ENCODE results near the gene PCBP3.
"Not testable (repeated sequence)": the region's sequence is repeated elsewhere in the genome, so short reads cannot be mapped to it uniquely, and the experiment has no call there.

The PCBP3 gene

GRCh38 chr21:45617021-45617921 lies 26.3 kb upstream of the PCBP3 start:
- no peak overlapping the region for H3K9ac ChIP-seq (ENCODE audit: low read depth, low read length)
- H3K4me2 ChIP-seq (ENCODE audit: low read length), result no peak overlapping the region
- H3K36me3 ChIP-seq (ENCODE audit: insufficient read depth, low read length), result no peaks in the 10 kb centered on the region
- H3K9me3 ChIP-seq (replicated peaks; ENCODE audit: low read length), result no peaks in the 10 kb centered on the region
- H3K4me1 ChIP-seq (ENCODE audit: control insufficient read depth, insufficient read depth, low read length), result peaks cover 23% of the 10 kb centered on the region
- peaks cover 75% of the 10 kb centered on the region for H3K27me3 ChIP-seq (ENCODE audit: control insufficient read depth, insufficient read depth, low read length)
- no peak overlapping the region for H3K4me3 ChIP-seq (ENCODE audit: low read length)

GRCh38 chr21:45618287-45618686 lies 25.2 kb upstream of the PCBP3 start:
- Histone ChIP-seq H3K4me3 (ENCODE audit: low read length) (no peak overlapping the region), H3K4me1 (ENCODE audit: control insufficient read depth, insufficient read depth, low read length) (peaks cover 19% of the 10 kb centered on the region), H3K27me3 (ENCODE audit: control insufficient read depth, insufficient read depth, low read length) (peaks cover 82% of the 10 kb centered on the region), H3K9me3 (replicated peaks; ENCODE audit: low read length) (no peaks in the 10 kb centered on the region), H3K4me2 (ENCODE audit: low read length) (peak overlapping the region; percentile 50), H3K36me3 (ENCODE audit: insufficient read depth, low read length) (no peaks in the 10 kb centered on the region), H3K9ac (ENCODE audit: low read depth, low read length) (no peak overlapping the region)

- Histone ChIP-seq H3K9me3 (replicated peaks; ENCODE audit: low read length) (no peaks in the 10 kb centered on the region), H3K4me3 (ENCODE audit: low read length) (no peak overlapping the region), H3K4me1 (ENCODE audit: control insufficient read depth, insufficient read depth, low read length) (peaks cover 19% of the 10 kb centered on the region), H3K36me3 (ENCODE audit: insufficient read depth, low read length) (no peaks in the 10 kb centered on the region), H3K27me3 (ENCODE audit: control insufficient read depth, insufficient read depth, low read length) (peaks cover 82% of the 10 kb centered on the region), H3K4me2 (ENCODE audit: low read length) (peak overlapping the region; percentile 50), H3K9ac (ENCODE audit: low read depth, low read length) (no peak overlapping the region)
These were observed 24.6 kb upstream of the PCBP3 start for GRCh38 chr21:45618846-45619485.

GRCh38 chr21:45620201-45620923 lies 23.2 kb upstream of the PCBP3 start:
- Histone ChIP-seq H3K9me3 (replicated peaks; ENCODE audit: low read length) (no peaks in the 10 kb centered on the region), H3K9ac (ENCODE audit: low read depth, low read length) (no peak overlapping the region), H3K4me1 (ENCODE audit: control insufficient read depth, insufficient read depth, low read length) (peaks cover 16% of the 10 kb centered on the region), H3K4me2 (ENCODE audit: low read length) (no peak overlapping the region), H3K36me3 (ENCODE audit: insufficient read depth, low read length) (no peaks in the 10 kb centered on the region), H3K27me3 (ENCODE audit: control insufficient read depth, insufficient read depth, low read length) (peaks cover 85% of the 10 kb centered on the region), H3K4me3 (ENCODE audit: low read length) (no peak overlapping the region)

GRCh38 chr21:45621435-45622331 lies 21.8 kb upstream of the PCBP3 start:
- peaks cover 15% of the 10 kb centered on the region for H3K4me1 ChIP-seq (ENCODE audit: control insufficient read depth, insufficient read depth, low read length)
- H3K36me3 ChIP-seq (ENCODE audit: insufficient read depth, low read length); H3K9me3 ChIP-seq (replicated peaks; ENCODE audit: low read length); H3K9ac ChIP-seq (ENCODE audit: low read depth, low read length); H3K4me2 ChIP-seq (ENCODE audit: low read length); H3K4me3 ChIP-seq (ENCODE audit: low read length): not testable (repeated sequence)
- peaks cover 75% of the 10 kb centered on the region for H3K27me3 ChIP-seq (ENCODE audit: control insufficient read depth, insufficient read depth, low read length)

GRCh38 chr21:45622416-45623097 lies 21.0 kb upstream of the PCBP3 start:
- Histone ChIP-seq H3K4me1 (ENCODE audit: control insufficient read depth, insufficient read depth, low read length) (peaks cover 15% of the 10 kb centered on the region), H3K9ac (ENCODE audit: low read depth, low read length) (no peak overlapping the region), H3K4me3 (ENCODE audit: low read length) (no peak overlapping the region), H3K4me2 (ENCODE audit: low read length) (no peak overlapping the region), H3K36me3 (ENCODE audit: insufficient read depth, low read length) (no peaks in the 10 kb centered on the region), H3K9me3 (replicated peaks; ENCODE audit: low read length) (no peaks in the 10 kb centered on the region), H3K27me3 (ENCODE audit: control insufficient read depth, insufficient read depth, low read length) (peaks cover 66% of the 10 kb centered on the region)

GRCh38 chr21:45623436-45623835 lies 20.1 kb upstream of the PCBP3 start:
- no peaks in the 10 kb centered on the region for H3K36me3 ChIP-seq (ENCODE audit: insufficient read depth, low read length)
- peaks cover 58% of the 10 kb centered on the region for H3K27me3 ChIP-seq (ENCODE audit: control insufficient read depth, insufficient read depth, low read length)
- H3K4me1 ChIP-seq (ENCODE audit: control insufficient read depth, insufficient read depth, low read length), result peaks cover 6% of the 10 kb centered on the region
- H3K4me3 ChIP-seq (ENCODE audit: low read length), result no peak overlapping the region
- H3K9me3 ChIP-seq (replicated peaks; ENCODE audit: low read length), result no peaks in the 10 kb centered on the region
- no peak overlapping the region for H3K4me2 ChIP-seq (ENCODE audit: low read length)
- H3K9ac ChIP-seq (ENCODE audit: low read depth, low read length), result no peak overlapping the region

GRCh38 chr21:45626127-45626526 lies 17.4 kb upstream of the PCBP3 start:
- not testable (repeated sequence) for H3K4me1 ChIP-seq (ENCODE audit: control insufficient read depth, insufficient read depth, low read length); H3K9ac ChIP-seq (ENCODE audit: low read depth, low read length); H3K9me3 ChIP-seq (replicated peaks; ENCODE audit: low read length); H3K4me2 ChIP-seq (ENCODE audit: low read length); H3K36me3 ChIP-seq (ENCODE audit: insufficient read depth, low read length); H3K4me3 ChIP-seq (ENCODE audit: low read length)
- peaks cover 53% of the 10 kb centered on the region for H3K27me3 ChIP-seq (ENCODE audit: control insufficient read depth, insufficient read depth, low read length)

- Histone ChIP-seq H3K4me3 (ENCODE audit: low read length) (no peak overlapping the region), H3K27me3 (ENCODE audit: control insufficient read depth, insufficient read depth, low read length) (peaks cover 41% of the 10 kb centered on the region)
These were observed 14.2 kb upstream of the PCBP3 start for GRCh38 chr21:45629046-45629981.

More at GRCh38 chr21:45629046-45629981, 14.2 kb upstream of the PCBP3 start:
- Histone ChIP-seq H3K9me3 (replicated peaks; ENCODE audit: low read length) (no peaks in the 10 kb centered on the region), H3K4me2 (ENCODE audit: low read length) (no peak overlapping the region), H3K36me3 (ENCODE audit: insufficient read depth, low read length) (no peaks in the 10 kb centered on the region), H3K9ac (ENCODE audit: low read depth, low read length) (no peak overlapping the region), H3K4me1 (ENCODE audit: control insufficient read depth, insufficient read depth, low read length) (no peaks in the 10 kb centered on the region)
